HG03066 (cell line): ENCODE data around the gene IFFO2.

Experiments
- ATAC-seq: cut with Tn5 transposase; IDR thresholded peaks from one replicate; pipeline ENCODE4 v1.9.1; 2021; ENCODE audit warnings: low read depth; ENCODE audit not compliant: unreplicated experiment

Gene IFFO2

DNA sequence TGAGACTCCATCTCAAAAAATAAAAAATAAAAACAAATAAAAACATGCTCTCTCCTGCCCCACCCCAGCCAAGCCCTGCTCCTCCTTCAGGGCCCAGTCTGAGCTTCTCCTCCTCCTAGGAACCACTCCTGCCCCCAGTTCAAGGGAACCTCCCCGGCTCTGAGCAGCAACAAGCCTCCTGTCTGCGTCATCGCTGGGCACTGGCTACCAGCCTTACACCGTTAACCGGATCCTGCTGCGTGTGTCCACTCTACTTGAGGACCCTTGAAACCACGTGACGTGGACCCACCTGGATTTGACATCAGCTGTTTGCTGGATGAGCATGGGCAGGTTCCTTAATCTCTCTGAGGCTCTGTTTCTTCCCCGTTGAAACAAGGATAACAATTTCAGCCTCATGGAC, 95.4 kb downstream of the IFFO2 start:
- ATAC-seq = no peak

DNA sequence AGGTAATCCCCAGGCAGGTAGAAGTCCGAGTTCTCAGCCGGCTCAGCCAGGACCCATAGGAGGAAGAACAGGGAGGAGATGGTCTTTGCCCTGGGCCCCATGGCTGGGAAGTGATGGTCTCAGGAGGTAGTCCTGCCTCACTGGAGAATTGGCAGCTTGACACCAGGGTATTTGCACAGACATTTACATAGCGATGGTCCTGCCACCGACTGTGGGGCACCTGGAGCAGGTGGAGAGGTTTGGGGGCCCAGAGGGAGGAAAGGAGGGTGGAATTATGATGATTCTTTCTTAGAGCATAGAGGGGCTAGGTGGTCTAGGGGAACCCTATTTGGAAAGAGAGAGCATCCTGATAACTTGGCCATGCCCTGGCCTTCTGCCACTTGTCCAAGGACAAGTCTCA, 96.9 kb downstream of the IFFO2 start, which contains the start of gene TAS1R2:
TSS of gene TAS1R2 (minus strand) at position 101 of the 400 bp plus-strand sequence. CDS start at position 101, 0 bp downstream.
- no peak for ATAC-seq

DNA sequence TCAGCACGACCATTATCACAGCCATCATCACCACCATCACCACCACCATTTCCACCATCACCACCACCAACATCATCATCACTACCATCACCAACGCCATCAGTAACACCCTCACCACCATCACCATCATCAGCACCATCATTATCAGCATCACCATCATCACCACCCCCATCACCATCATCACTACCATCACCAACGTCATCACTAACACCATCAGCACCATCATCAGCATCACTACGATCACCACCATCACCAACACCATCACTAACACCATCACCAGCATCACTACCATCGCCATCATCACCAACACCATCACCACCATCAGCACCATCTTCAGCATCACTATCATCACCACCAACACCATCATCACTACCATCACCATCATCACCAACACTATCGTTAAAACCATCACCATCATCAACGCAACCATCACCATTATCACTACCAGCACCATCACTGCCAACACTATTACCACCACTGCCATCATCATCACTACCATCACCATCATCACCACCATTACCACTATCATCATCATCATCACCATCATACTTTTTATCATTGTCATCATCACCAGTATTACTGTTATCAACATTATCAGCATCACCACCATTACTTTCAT, 98.3 kb downstream of the IFFO2 start:
- ATAC-seq = no peak

DNA sequence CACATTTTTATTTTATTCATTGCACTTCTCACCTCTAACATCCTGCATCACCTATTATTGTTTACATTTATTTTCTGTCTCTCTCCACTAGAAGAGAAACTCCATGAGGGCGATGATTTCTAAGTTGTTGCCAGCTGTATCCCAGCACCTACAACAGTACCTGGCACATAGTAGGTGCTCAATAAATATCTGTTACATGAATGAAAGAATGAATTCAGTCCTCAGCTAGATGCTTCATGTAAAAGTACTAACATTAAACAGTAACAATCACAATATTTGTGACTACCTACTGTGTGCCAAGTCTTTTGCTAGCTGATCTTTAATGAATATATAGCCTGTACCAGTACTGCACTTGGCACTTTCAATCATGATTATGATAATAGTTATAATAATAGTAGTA, 100.0 kb downstream of the IFFO2 start:
- ATAC-seq = no peak

DNA sequence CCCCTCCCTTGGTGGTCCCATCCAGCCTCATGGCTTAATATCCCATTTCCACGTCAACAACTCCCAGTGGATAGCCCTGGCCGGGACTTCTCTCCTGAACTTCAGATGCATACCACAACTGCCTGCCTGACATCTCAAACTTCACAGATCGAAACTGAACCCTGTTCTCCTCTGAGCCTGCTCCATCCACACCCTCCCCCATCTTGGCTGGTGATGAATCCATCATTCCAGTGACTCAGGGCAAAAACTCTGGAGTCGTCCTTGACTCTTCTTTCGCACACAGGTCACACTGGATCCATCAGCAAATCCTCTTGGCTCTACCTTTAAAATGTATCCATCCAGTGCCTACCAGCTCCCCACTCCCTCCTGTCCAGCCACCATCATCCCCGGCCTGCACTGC, 100.9 kb downstream of the IFFO2 start:
- ATAC-seq = no peak

DNA sequence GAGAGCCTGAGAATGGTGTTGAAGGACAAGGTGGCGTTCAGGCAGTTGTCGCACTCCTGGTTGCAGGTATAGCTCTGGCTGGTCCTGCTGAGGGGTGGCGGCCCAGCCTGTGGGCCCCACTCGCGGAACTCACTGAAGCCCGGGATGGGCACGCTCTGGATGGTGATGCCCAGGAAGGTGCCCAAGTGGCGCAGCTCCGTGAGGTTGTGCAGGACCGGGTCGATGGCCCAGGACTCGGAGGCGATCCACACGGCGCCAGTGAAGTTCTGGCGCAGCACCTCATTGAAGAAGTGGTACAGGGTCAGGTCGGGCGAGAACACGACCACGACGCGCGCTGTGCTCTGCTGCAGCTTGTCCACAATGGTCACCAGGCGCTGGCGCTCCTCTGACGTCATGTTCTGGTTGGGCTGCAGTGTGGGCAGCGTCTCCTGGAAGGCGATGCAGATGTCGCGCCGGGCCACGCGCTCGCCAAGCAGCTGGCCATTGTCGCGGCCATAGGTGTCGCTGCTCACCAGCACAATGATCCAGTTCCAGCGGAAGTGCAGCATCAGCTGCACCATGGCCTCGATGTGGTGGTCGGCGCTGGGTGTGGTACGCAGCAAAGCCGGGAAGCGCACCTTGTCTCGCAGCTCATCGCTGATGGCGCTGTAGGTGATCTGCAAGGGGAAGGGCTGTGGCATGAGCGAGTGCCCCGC, 102.0 kb downstream of the IFFO2 start:
- ATAC-seq = no peak
